ENCODE data around the gene SATB1. TPM values are rescaled to one million over a fixed set of nuclear protein-coding genes. Genes with fewer than 3 reads are reported as not detected.
"Not testable (repeated sequence)": the region's sequence is repeated elsewhere in the genome, so short reads cannot be mapped to it uniquely, and the experiment has no call there.

SATB1 gene
- polyA plus RNA-seq = 27.2 TPM
- long read RNA-seq, donor 1, full-length matches to known transcripts = 2 of 2 reads
- long read RNA-seq, donor 1, partial matches to known transcripts = 0 of 2 reads
- long read RNA-seq, donor 1, other reads (novel, unspliced or antisense) = 0 of 2 reads
- long read RNA-seq, donor 2, full-length matches to known transcripts = 7 of 7 reads
- long read RNA-seq, donor 2, partial matches to known transcripts = 0 of 7 reads
- long read RNA-seq, donor 2, other reads (novel, unspliced or antisense) = 0 of 7 reads
- long read RNA-seq, donor 3 = 0 reads
- long read RNA-seq, donor 4 = 0 reads
- long read RNA-seq, donor 5, full-length matches to known transcripts = 5 of 10 reads
- long read RNA-seq, donor 5, partial matches to known transcripts = 5 of 10 reads
- long read RNA-seq, donor 5, other reads (novel, unspliced or antisense) = 0 of 10 reads
- long read RNA-seq, donor 6, full-length matches to known transcripts = 3 of 26 reads
- long read RNA-seq, donor 6, partial matches to known transcripts = 23 of 26 reads
- long read RNA-seq, donor 6, other reads (novel, unspliced or antisense) = 0 of 26 reads
- long read RNA-seq, donor 7, full-length matches to known transcripts = 8 of 15 reads
- long read RNA-seq, donor 7, partial matches to known transcripts = 7 of 15 reads
- long read RNA-seq, donor 7, other reads (novel, unspliced or antisense) = 0 of 15 reads
- long read RNA-seq, donor 8, full-length matches to known transcripts = 6 of 17 reads
- long read RNA-seq, donor 8, partial matches to known transcripts = 11 of 17 reads
- long read RNA-seq, donor 8, other reads (novel, unspliced or antisense) = 0 of 17 reads
- long read RNA-seq, donor 9, full-length matches to known transcripts = 6 of 16 reads
- long read RNA-seq, donor 9, partial matches to known transcripts = 10 of 16 reads
- long read RNA-seq, donor 9, other reads (novel, unspliced or antisense) = 0 of 16 reads
- long read RNA-seq, donor 10, full-length matches to known transcripts = 3 of 15 reads
- long read RNA-seq, donor 10, partial matches to known transcripts = 12 of 15 reads
- long read RNA-seq, donor 10, other reads (novel, unspliced or antisense) = 0 of 15 reads
- long read RNA-seq, donor 11, full-length matches to known transcripts = 1 of 1 reads
- long read RNA-seq, donor 11, partial matches to known transcripts = 0 of 1 reads
- long read RNA-seq, donor 11, other reads (novel, unspliced or antisense) = 0 of 1 reads

DNA sequence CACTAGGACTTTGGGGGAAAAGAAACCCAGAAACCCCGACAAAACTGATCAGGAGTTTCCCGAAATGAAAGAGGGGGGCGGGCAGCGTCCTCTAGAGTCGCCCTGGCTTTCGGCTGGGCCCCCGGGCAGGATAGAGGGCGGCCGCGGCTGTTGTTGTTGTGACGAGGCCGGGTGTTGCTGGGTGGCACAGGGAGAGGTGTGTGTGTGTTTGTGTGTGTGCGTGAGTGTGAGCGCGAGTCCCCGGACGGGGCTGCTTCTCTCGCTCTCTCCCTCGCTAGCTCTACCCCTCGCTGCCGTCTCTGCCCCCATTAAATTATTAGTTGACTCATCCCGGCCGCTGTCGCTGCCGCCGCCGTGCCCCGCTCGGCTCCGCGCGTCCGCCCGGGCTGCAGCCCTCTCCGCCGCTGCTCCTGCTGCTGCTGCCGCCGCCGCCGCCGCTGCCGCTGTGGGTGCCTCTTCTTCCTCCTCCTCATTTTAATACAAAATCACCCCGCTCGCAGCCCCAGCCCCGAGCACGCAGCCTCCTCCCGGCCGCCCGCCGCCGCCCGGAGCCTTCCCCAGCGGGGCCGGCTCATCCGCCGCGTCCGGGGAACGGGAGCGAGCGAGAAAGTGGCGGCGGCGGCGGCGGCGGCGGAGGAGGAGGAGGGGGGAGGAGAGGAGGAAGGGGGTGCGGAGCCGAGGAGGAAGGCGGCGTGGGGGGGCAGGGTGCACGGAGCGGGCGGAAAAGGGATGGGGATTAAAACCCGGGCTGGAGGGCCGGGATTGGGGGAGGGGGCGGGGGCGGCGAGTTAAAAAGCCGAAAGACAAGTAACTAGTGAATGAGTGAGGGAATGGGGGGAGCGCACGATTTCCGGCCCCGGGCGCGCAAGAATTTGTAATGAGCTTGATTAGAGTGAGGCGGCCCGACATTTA lies at the start of gene SATB1:
Gene SATB1 (minus strand): TSS at position 611 of the 912 bp plus-strand sequence. CDS start 4,372 bp downstream, outside the sequence.
- Histone ChIP-seq H3K27ac (ENCODE audit: low read length) (peak within 1 kb of the TSS; percentile 90), H3K27me3 (ENCODE audit: control insufficient read depth, insufficient read depth, low read length) (no peaks in the 10 kb centered on the region), H3K4me1 (ENCODE audit: control insufficient read depth, insufficient read depth, low read length) (peaks cover 4% of the 10 kb centered on the region), H3K9me3 (ENCODE audit: control insufficient read depth, low read depth, low read length) (no peaks in the 10 kb centered on the region), H3K36me3 (ENCODE audit: control insufficient read depth, insufficient read depth, low read length) (peaks cover 8% of the 10 kb centered on the region), H3K4me3 (ENCODE audit: low read length) (peak within 1 kb of the TSS; percentile 99)
- DNase-seq = peak; percentile 44 to 90
- no CpG with 5 or more reads among the region's 89 CpGs for WGBS (ENCODE audit: insufficient coverage, low lambda C conversion rate)

DNA sequence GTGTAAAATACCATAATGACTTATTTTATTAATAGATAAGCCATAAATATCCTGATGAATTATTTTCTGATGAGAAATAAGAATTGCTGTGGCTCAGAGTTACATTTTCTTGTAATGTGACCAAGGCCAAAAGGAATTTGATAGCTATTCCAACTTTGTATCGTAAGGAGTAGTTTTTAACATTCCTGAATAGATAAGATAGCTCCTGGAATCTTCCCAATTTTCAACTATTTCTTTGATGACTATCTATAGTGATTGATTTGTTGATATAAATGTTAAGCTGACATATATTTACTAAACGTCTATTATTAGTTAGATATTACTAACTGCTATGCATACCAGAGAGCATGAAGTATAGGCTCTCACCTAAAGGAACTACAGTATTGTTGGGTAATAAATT lies 49.1 kb upstream of the SATB1 start:
- no peaks in the 10 kb centered on the region for H3K36me3 ChIP-seq (ENCODE audit: control insufficient read depth, insufficient read depth, low read length)
- WGBS (ENCODE audit: insufficient coverage, low lambda C conversion rate) = no CpG with 5 or more reads among the region's 2 CpGs
- DNase-seq = no peak

DNA sequence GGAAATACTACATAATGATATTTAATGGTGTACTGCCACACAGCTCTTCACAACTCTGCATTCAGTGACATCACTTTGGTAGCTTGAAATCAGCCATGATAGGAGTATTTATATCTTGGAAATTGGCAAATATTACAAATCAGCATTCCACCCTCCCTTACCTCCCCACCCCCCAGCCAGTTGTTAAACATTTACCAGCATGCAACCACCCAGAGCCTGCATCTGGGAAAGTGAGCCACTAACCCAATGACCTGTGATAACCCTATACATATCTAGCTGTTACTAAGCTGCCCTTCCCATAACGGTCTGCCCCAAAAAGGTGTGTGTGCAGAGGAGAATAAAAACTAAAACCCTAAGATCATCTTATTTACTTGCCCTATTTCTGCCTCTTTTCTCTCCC lies 44.6 kb upstream of the SATB1 start:
- no peaks in the 10 kb centered on the region for H3K36me3 ChIP-seq (ENCODE audit: control insufficient read depth, insufficient read depth, low read length)
- H3K27ac ChIP-seq (ENCODE audit: low read length) = no peak overlapping the region
- WGBS (ENCODE audit: insufficient coverage, low lambda C conversion rate) = no CpG with 5 or more reads among the region's 1 CpG
- no peaks in the 10 kb centered on the region for H3K4me1 ChIP-seq (ENCODE audit: control insufficient read depth, insufficient read depth, low read length)
- DNase-seq = no peak
- no peak overlapping the region for H3K4me3 ChIP-seq (ENCODE audit: low read length)
- H3K27me3 ChIP-seq (ENCODE audit: control insufficient read depth, insufficient read depth, low read length) = no peaks in the 10 kb centered on the region
- no peaks in the 10 kb centered on the region for H3K9me3 ChIP-seq (ENCODE audit: control insufficient read depth, low read depth, low read length)

More for the DNA sequence above, 49.1 kb upstream of the SATB1 start:
- Histone ChIP-seq H3K27me3 (ENCODE audit: control insufficient read depth, insufficient read depth, low read length) (no peaks in the 10 kb centered on the region), H3K4me1 (ENCODE audit: control insufficient read depth, insufficient read depth, low read length) (no peaks in the 10 kb centered on the region), H3K27ac (ENCODE audit: low read length) (no peak overlapping the region), H3K4me3 (ENCODE audit: low read length) (no peak overlapping the region), H3K9me3 (ENCODE audit: control insufficient read depth, low read depth, low read length) (no peaks in the 10 kb centered on the region)

DNA sequence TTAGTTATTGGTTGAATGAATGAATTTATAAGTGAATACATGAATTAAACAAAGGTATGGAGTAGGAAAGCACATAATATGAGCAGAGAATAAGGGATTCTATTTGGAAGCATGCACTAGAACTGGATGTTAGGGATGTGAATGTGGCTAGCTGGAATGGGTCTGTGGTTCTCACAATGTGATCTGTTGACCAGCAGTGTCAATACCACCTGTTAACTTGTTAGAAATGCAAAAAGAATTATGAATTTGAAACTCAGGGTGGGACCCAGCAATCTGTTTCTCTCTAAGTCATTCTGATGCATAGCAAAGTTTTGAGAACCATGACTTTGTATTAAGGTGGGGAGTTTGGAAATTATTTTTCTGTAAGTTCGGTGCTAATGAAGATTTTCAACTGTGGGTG lies 41.0 kb upstream of the SATB1 start:
- Histone ChIP-seq H3K4me1 (ENCODE audit: control insufficient read depth, insufficient read depth, low read length) (no peaks in the 10 kb centered on the region), H3K36me3 (ENCODE audit: control insufficient read depth, insufficient read depth, low read length) (no peaks in the 10 kb centered on the region), H3K4me3 (ENCODE audit: low read length) (no peak overlapping the region), H3K27ac (ENCODE audit: low read length) (no peak overlapping the region), H3K27me3 (ENCODE audit: control insufficient read depth, insufficient read depth, low read length) (no peaks in the 10 kb centered on the region), H3K9me3 (ENCODE audit: control insufficient read depth, low read depth, low read length) (no peaks in the 10 kb centered on the region)
- no peak for DNase-seq
- WGBS (ENCODE audit: insufficient coverage, low lambda C conversion rate) = no CpG with 5 or more reads among the region's 1 CpG

DNA sequence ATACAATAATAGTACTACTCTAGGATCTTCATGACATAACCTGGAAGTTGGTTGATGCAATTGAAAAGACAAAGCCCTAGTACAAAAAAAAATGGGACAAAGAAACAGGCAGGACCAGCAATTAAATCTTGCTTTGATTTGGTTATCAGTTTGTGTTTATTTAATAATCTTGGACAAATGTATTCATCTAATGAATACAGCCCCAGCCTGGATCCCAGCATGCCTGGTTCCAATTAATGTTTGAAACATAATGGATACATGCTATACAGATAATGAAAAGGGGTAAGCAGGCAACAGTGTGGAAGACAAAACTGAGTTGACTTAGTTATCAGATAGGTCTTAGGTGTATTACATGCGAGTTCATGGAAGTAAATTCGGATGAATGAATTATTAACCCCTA lies 29.6 kb upstream of the SATB1 start:
- DNase-seq = no peak
- Histone ChIP-seq H3K27me3 (ENCODE audit: control insufficient read depth, insufficient read depth, low read length) (no peaks in the 10 kb centered on the region), H3K27ac (ENCODE audit: low read length) (no peak overlapping the region), H3K36me3 (ENCODE audit: control insufficient read depth, insufficient read depth, low read length) (no peaks in the 10 kb centered on the region), H3K9me3 (ENCODE audit: control insufficient read depth, low read depth, low read length) (no peaks in the 10 kb centered on the region), H3K4me1 (ENCODE audit: control insufficient read depth, insufficient read depth, low read length) (no peaks in the 10 kb centered on the region), H3K4me3 (ENCODE audit: low read length) (no peak overlapping the region)
- 80% methylated on average over 1 of the region's 2 CpGs for WGBS (ENCODE audit: insufficient coverage, low lambda C conversion rate)

DNA sequence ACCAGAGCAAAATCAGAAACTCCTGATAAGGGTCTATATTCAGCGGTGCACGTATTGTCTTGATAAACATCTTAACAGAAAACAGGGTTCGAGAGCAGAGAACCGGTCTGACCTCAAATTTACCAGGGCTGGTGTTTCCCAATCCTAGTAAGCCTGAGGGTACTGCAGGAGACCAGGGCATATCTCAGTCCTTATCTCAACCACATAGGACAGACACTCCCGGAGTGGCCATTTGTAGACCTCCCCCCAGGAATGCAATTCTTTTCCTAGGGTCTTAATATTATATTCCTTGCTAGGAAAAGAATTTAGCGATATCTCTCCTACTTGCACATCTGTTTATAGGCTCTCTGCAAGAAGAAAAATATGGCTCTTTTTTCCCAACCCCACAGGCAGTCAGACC lies 24.5 kb upstream of the SATB1 start:
- H3K9me3 ChIP-seq (ENCODE audit: control insufficient read depth, low read depth, low read length); H3K27ac ChIP-seq (ENCODE audit: low read length); H3K36me3 ChIP-seq (ENCODE audit: control insufficient read depth, insufficient read depth, low read length); H3K4me3 ChIP-seq (ENCODE audit: low read length); DNase-seq; H3K4me1 ChIP-seq (ENCODE audit: control insufficient read depth, insufficient read depth, low read length): not testable (repeated sequence)
- H3K27me3 ChIP-seq (ENCODE audit: control insufficient read depth, insufficient read depth, low read length) = peaks cover 18% of the 10 kb centered on the region
- WGBS (ENCODE audit: insufficient coverage, low lambda C conversion rate) = no CpG with 5 or more reads among the region's 6 CpGs

DNA sequence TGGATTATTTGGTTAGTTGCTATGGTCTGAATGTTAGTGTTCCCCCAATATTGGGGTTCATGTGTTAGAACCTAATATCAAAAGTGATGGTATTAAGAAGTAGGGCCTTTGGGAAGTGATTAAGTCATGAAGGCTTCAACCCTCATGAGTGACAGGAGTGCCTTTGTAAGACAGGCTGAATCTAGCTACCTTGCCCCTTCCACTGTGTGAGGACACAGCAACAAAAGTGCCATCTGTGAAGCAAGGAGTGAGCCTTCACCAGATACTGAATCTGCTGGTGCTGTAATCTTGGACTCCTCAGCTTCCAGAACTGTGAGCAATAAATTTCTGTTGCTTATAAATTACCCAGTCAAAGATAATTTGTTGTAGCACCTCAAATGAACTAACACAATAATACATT lies 22.6 kb upstream of the SATB1 start:
- no peaks in the 10 kb centered on the region for H3K36me3 ChIP-seq (ENCODE audit: control insufficient read depth, insufficient read depth, low read length)
- H3K4me3 ChIP-seq (ENCODE audit: low read length) = no peak overlapping the region
- peaks cover 36% of the 10 kb centered on the region for H3K27me3 ChIP-seq (ENCODE audit: control insufficient read depth, insufficient read depth, low read length)
- DNase-seq = no peak
- H3K9me3 ChIP-seq (ENCODE audit: control insufficient read depth, low read depth, low read length) = no peaks in the 10 kb centered on the region
- no peak overlapping the region for H3K27ac ChIP-seq (ENCODE audit: low read length)
- H3K4me1 ChIP-seq (ENCODE audit: control insufficient read depth, insufficient read depth, low read length) = peaks cover 11% of the 10 kb centered on the region

DNA sequence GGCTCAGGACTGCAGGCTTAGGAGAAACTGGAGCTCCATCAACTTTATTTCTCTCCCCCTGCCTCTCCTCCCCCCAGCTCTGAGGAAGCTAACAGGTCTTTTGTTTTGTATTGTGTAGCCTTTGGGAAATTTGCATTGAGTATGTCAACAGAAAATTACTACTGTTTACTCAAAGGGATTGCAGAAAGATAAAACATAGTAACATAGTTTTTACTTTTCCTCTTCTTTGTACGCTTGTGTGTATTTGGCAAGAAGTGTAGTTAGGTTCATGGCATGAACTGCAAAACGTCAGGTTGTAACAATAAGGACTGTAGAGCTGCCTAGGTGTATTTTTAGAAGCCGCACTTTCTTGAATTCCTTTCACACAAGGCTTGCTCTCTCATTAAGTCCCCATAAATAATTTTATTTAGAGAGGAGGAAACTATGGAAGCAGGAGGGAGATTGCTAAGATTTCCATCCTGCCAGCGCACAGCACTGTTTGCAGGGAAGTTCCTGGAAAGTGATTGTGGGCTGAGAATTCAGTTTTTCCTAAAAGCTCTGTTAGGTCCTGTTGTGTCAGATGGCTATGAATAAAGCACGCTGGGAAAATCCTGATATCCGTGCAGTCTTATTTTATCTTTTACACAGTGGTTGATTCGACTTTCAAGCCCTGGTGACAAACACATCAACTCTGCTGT lies 21.1 kb upstream of the SATB1 start:
- Histone ChIP-seq H3K36me3 (ENCODE audit: control insufficient read depth, insufficient read depth, low read length) (no peaks in the 10 kb centered on the region), H3K27me3 (ENCODE audit: control insufficient read depth, insufficient read depth, low read length) (peaks cover 38% of the 10 kb centered on the region), H3K4me3 (ENCODE audit: low read length) (no peak overlapping the region), H3K9me3 (ENCODE audit: control insufficient read depth, low read depth, low read length) (no peaks in the 10 kb centered on the region), H3K4me1 (ENCODE audit: control insufficient read depth, insufficient read depth, low read length) (peaks cover 11% of the 10 kb centered on the region), H3K27ac (ENCODE audit: low read length) (no peak overlapping the region)
- no peak for DNase-seq
- WGBS (ENCODE audit: insufficient coverage, low lambda C conversion rate) = no CpG with 5 or more reads among the region's 7 CpGs

DNA sequence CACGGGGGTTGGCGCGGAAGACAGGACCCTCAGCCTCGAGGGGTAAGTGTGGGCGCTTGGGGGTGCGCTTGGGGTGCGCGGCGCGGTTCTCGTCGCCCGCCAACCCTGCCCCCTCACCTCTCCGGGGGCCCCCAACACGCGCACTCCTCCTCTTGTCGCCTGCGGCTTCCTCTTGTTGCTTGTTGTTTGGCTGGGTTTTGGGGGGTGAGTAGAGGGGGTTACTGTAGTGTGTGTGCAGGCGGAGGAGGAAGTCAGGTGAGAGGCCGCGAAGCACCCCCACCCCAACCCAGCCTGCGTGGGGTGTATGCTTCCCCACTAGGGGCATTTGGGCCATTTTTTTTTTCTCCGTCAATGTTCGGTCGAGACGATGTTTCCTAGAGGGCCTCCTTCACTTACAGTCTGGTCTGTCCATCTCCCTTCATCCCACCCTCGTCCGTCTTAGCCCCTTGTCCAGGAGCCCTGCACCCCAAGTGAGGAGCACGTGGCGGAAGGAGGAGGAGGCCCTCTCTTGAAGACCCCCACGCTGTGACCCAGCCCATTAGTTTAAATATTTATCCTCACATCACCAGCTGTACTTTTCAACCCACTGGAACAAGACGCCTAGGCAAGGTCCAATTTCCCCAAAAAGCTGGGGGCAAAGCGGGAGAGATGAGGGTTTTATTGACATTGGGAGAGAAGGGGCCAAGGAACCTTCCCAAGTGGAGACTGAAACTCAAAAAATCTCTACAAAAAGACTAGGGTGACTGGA lies 20.4 kb upstream of the SATB1 start:
- Histone ChIP-seq H3K36me3 (ENCODE audit: control insufficient read depth, insufficient read depth, low read length) (no peaks in the 10 kb centered on the region), H3K27ac (ENCODE audit: low read length) (no peak overlapping the region), H3K4me1 (ENCODE audit: control insufficient read depth, insufficient read depth, low read length) (peaks cover 11% of the 10 kb centered on the region), H3K27me3 (ENCODE audit: control insufficient read depth, insufficient read depth, low read length) (peaks cover 38% of the 10 kb centered on the region), H3K9me3 (ENCODE audit: control insufficient read depth, low read depth, low read length) (no peaks in the 10 kb centered on the region), H3K4me3 (ENCODE audit: low read length) (peak overlapping the region; percentile 52)
- WGBS (ENCODE audit: insufficient coverage, low lambda C conversion rate) = 0% methylated on average over 1 of the region's 33 CpGs
- peak in 1 of 2 donors; percentile 45 for DNase-seq
